Activated naive CD8-positive, alpha-beta T cell (primary cell): ENCODE data around the gene BCAS3.

Experiments used
- H3K27ac Mint-ChIP-seq: one replicate; pipeline ENCODE4 v1.8.0; 2021; ENCODE audit warnings: mixed read lengths
- H3K27me3 Mint-ChIP-seq: one replicate; pipeline ENCODE4 v1.8.0; 2021; ENCODE audit warnings: mixed read lengths
- H3K36me3 Mint-ChIP-seq: one replicate; pipeline ENCODE4 v1.8.0; 2021; ENCODE audit warnings: mixed read lengths
- H3K4me1 Mint-ChIP-seq: one replicate; pipeline ENCODE4 v1.8.0; 2021; ENCODE audit warnings: low read depth, mixed read lengths
- H3K4me3 Mint-ChIP-seq: one replicate; pipeline ENCODE4 v1.8.0; 2021; ENCODE audit warnings: mild to moderate bottlenecking, mixed read lengths
- H3K9me3 Mint-ChIP-seq: one replicate; pipeline ENCODE4 v1.8.0; 2021; ENCODE audit warnings: low read depth, mixed read lengths

Gene BCAS3

DNA sequence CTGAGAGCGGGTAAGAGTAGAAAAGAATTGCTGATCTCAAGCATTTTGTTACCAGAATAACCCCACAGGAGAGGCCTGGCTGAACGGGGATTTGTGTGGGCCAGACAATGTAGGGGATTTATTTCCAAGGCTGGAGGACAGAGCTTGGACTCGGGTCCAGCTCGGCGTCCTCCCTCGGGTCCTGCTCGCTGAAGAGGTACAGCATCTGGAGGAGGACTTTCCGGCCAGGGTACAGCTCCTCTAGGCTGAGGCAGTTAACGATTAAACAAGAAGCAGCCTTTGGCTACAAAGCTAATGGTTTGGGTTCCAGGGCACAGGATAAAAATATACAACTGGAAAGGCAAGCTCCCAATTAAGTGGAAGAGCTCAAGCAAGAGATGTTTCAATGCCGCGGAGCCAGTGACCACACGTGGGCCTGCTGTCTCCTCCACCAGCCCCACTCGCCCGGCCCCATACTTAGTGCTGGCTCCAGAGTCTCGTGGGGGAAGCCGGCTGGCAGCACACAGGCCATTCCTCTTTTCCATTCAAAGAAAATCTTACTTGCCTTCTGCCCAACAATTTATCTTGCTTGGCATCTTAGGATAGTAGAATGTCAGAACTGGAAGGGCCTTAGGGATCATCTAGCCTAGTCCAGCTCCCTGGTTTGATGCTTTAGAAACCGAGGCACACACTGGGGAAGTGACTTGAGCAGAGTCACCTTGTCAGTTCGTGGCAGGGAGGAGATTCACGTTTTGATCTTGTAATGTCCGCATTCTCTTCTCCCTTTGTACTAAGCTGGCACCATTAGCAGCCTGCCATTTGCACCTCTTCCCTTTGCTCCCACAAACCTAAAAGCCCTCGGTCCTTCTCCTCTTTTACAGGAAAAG, 636.0 kb downstream of the BCAS3 start:
- Mint-ChIP-seq H3K27me3 (no peaks in the 10 kb centered on the region), H3K9me3 (no peaks in the 10 kb centered on the region), H3K4me3 (no peak overlapping the region), H3K4me1 (no peaks in the 10 kb centered on the region), H3K27ac (no peak overlapping the region), H3K36me3 (peaks cover 3% of the 10 kb centered on the region)

DNA sequence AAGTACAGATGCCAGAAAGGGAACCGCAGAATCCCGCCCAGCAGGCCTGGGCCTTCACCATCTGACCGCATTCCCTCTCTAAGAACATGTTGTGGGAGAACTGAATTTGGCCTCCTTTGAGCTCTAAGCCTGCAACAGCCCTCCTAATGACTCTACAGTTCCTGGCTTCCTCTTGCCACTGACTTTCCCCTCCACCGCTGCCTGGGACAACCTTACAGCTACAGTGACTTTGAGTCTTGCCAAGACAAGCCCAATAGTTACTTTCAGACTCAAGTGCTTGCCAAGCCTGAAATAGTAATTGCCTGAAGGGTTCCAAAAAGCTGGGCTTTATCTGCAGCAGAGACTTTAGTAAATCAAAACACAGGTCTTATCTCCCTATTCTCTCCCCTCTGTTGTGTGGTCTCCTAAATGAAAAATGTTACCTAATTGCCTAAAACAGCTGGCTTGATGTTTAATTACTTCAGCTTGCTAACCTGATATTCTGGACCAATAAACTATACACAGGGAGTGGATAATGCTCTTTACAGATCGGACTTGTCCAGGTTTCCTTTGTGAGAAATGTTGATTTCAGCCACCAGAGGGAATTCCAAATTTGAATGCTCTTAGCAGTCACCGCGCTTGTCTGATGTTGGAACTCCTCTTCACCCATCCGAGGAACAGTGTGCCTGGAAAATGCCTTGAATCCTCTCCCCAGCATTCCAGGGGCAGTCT, 636.9 kb downstream of the BCAS3 start:
- Mint-ChIP-seq H3K4me3 (no peak overlapping the region), H3K4me1 (no peaks in the 10 kb centered on the region), H3K9me3 (no peaks in the 10 kb centered on the region)

DNA sequence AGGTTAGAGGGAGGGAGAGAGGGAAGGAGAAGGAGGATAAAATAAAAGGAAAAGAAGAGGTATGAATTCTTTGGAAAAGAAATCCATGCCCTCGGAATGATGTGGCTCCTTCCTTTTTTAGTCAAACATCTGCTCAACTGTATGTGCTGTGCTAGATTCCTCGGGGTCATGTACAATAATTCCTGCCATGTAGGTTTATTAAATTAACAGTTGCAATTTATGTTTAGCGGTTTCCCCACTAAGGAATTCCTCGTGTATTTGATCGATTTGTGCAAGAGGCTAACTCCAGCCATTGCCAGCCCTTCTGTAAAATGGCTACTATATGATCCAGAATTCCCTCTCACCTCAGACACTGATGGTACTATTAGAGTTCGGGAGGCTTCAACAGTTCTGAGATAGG, 639.0 kb downstream of the BCAS3 start:
- no peak overlapping the region for H3K27ac Mint-ChIP-seq
- no peaks in the 10 kb centered on the region for H3K27me3 Mint-ChIP-seq
- no peak overlapping the region for H3K4me3 Mint-ChIP-seq
- no peaks in the 10 kb centered on the region for H3K4me1 Mint-ChIP-seq
- H3K9me3 Mint-ChIP-seq = no peaks in the 10 kb centered on the region
- peaks cover 3% of the 10 kb centered on the region for H3K36me3 Mint-ChIP-seq

More for the DNA sequence above, 636.9 kb downstream of the BCAS3 start:
- H3K27ac Mint-ChIP-seq = no peak overlapping the region
- H3K36me3 Mint-ChIP-seq = peaks cover 3% of the 10 kb centered on the region
- no peaks in the 10 kb centered on the region for H3K27me3 Mint-ChIP-seq

DNA sequence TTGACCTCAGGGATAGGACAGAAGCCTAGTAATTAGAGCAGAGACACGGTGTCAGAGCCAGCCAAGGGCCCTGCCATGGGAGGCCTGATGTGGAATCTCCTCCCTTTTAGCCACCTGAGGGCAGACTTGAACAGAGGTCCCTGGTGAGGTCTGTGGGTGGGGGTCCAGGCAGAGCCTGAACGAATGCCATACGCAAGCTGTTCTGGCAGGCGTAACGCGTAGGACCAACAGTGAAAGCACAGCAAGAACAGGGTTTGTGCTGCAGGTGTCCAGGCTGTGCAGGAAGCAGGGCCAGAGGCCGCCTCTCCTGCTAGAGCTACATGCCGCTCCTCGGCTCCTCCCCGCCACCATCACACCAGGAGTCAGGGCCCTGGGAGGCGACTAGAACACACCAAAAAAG, 640.1 kb downstream of the BCAS3 start:
- Mint-ChIP-seq H3K27ac (no peak overlapping the region), H3K36me3 (peaks cover 3% of the 10 kb centered on the region), H3K9me3 (no peaks in the 10 kb centered on the region), H3K27me3 (no peaks in the 10 kb centered on the region), H3K4me1 (no peaks in the 10 kb centered on the region), H3K4me3 (no peak overlapping the region)

DNA sequence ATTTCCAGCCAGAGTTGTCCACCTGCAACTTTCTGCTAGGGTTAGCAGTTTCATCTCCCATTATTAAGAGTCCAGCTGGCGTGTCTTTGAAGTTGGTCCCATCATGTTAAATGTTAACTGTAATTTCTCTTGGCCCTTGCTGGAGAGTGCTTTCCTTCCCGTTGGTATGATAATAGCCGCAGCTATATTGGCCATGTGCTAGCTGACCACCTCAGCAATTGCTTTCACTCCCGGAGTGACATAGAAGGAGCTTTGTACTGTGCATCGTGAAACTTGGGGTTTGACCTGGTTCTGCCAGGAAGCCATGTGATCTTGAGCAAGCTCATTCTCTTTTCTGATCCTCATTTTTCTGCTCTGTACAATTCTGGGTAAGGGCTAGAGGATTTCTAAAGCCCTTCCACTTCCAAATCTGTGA, 641.0 kb downstream of the BCAS3 start:
- Mint-ChIP-seq H3K4me3 (no peak overlapping the region), H3K27me3 (no peaks in the 10 kb centered on the region), H3K36me3 (peaks cover 3% of the 10 kb centered on the region), H3K9me3 (no peaks in the 10 kb centered on the region), H3K27ac (no peak overlapping the region), H3K4me1 (no peaks in the 10 kb centered on the region)

DNA sequence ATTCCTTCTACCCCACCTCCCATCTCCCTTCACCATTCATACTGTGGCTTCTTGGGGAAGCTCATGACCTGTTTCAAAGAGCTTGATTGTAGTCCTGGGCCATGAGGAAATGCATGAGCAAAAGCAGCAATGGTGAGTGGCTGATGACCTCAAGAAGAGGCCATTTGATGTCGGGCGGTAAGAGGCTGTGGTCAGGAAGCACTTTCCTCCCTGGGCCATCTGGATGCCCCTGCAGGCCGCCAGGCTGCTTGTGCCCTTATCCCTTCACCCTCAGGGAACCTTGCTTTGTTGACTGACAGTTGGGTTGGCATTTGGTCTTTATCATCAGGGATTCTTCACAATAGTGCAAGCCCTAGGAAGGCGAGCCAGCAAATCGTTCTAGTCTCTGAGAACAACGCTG, 643.7 kb downstream of the BCAS3 start:
- H3K36me3 Mint-ChIP-seq = no peaks in the 10 kb centered on the region
- no peaks in the 10 kb centered on the region for H3K27me3 Mint-ChIP-seq
- no peak overlapping the region for H3K4me3 Mint-ChIP-seq
- H3K9me3 Mint-ChIP-seq = no peaks in the 10 kb centered on the region
- H3K27ac Mint-ChIP-seq = no peak overlapping the region
- no peaks in the 10 kb centered on the region for H3K4me1 Mint-ChIP-seq

DNA sequence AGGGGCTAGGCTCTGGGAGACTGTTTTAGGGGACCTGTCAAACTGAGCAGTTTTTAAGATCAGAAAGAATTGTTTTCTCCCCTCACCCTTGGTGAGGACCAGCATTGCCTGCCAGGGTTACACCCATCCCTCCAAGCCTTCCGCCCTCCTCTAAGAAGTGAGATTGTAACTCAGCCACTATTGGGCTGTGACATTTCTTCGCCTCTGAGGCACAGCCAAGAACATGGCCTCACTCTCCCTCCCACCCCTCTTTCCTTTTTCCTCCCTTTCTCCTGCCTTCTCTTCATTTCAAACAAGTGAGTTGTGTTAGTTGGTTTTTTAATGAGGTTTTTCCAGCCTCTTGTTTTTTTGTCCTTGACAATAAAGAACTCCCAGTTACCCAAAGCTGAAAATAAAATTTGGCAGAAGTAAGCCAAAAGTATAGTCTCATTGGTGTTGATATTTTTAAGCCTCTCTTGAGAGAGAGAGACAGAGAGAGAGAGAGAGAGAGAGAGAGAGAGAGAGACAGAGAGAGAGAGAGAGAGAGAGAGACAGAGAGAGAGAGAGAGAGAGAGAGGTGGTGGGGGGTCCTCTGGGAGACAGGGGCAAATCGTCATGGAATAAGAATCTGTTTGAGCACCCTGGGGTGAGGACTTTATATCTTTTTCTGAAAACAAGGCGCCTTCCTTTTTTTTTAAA, 644.8 kb downstream of the BCAS3 start:
- H3K4me3 Mint-ChIP-seq = no peak overlapping the region
- no peaks in the 10 kb centered on the region for H3K36me3 Mint-ChIP-seq
- no peaks in the 10 kb centered on the region for H3K27me3 Mint-ChIP-seq
- H3K27ac Mint-ChIP-seq = no peak overlapping the region
- H3K4me1 Mint-ChIP-seq = no peaks in the 10 kb centered on the region
- no peaks in the 10 kb centered on the region for H3K9me3 Mint-ChIP-seq

DNA sequence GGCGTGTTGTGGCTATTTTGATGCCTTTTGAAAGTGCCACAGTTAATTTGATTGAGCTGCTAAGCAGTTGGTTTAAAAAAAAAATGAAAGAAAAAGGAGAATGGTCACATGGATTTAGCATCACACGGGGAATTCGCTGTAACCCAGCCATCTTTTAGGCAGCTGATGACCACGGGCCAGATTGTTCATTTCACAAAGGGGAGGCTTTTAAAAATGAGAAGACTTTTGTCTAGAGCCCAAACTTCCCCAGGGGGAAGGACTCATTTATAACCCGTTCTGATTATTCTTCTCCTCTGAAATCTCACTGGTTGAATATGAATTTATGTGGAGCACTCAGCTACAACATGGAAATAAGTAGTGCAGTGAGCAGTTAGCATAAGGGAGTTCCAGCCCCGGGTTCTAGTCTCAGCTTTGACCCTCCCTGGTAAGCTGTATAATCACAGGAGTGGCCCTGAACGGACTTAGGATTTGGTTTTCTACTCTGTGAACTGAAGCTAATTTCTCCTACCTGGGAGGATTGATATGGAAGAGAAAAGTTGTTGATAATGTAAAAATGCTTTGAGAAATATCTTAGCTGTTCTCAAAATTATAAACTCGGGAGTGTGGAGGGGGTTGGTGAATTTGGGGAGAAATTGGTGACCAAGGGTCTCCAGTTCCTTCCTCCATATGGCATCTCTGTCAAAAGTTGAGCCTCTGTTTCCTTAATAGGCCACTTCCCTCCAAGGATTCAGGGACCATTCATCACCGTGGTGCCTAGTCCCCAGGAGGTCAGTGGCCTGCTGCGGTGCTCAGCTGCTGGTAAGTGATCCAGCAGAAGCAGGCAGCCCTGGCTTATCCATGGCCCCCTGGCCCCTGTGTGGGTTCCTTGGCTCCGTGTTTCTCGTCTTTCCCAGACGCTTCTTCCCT, 645.6 kb downstream of the BCAS3 start:
- no peak overlapping the region for H3K4me3 Mint-ChIP-seq
- H3K36me3 Mint-ChIP-seq = no peaks in the 10 kb centered on the region
- no peaks in the 10 kb centered on the region for H3K9me3 Mint-ChIP-seq
- H3K27ac Mint-ChIP-seq = no peak overlapping the region
- H3K27me3 Mint-ChIP-seq = no peaks in the 10 kb centered on the region
- H3K4me1 Mint-ChIP-seq = no peaks in the 10 kb centered on the region

DNA sequence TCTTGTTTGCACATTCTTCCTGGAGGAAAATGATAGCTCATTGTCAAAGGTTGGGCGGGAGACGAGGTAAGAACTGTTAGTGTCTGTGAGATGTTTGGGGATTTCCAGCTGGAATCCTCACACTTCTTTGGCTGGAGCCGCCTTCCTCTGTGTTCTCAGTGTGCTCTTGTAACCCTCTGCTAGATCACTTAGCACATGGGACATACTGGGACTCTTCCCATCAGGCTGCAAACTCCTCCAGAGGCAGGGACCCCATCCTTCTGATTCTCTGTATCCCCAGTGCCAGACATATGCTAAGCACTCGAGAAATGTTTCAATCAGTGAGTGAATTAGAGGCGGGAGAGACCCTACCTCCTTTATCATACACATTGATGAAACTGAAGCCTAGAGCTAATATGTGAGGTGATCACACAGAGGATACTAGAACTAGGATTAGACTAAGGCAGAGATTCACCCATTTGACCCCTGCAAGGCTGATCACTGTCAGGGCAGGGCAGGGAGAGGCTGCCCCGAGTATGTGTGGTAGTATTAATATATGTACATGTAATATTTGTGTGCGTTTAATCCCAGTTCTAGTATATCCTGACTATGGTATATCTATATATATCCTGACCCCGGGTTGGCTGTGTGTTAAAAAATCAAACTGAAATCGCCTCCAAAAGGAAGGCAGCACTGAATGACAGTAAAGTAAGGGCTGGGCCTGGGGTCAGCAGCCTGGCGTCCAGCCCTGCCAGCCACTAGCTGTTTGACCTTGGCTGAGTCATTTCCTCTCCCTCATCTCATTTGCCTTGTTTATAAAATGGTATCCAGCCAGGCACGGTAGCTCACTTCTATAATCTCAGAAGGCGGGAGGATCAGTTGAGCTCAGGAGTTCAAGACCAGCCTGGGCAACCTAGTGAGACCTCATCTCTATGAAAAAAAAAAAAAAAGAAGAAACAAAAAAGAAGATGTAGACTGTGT, 646.5 kb downstream of the BCAS3 start:
- Mint-ChIP-seq H3K4me1 (no peaks in the 10 kb centered on the region), H3K27ac (no peak overlapping the region), H3K36me3 (no peaks in the 10 kb centered on the region)

DNA sequence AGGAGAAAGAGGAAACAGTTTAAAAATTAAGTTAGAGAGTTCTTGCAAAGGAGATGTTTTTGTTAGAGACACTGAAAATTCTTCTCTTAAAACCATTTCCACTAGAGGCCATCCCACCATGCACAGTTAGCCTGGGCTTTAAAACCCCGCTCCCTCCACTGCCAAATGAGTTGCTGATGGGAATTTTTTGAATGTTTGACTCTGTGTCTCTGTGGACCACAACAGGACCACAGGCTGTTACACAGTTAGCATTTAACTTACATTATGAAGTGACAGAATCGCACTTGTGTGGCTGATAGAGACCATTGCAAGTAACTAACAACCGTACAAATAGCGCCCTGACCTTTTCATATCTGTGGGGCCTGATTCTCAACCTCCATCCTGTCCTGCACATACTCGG, 647.3 kb downstream of the BCAS3 start:
- H3K9me3 Mint-ChIP-seq = no peaks in the 10 kb centered on the region

More for the DNA sequence above, 646.5 kb downstream of the BCAS3 start:
- Mint-ChIP-seq H3K4me3 (no peak overlapping the region), H3K9me3 (no peaks in the 10 kb centered on the region), H3K27me3 (no peaks in the 10 kb centered on the region)

DNA sequence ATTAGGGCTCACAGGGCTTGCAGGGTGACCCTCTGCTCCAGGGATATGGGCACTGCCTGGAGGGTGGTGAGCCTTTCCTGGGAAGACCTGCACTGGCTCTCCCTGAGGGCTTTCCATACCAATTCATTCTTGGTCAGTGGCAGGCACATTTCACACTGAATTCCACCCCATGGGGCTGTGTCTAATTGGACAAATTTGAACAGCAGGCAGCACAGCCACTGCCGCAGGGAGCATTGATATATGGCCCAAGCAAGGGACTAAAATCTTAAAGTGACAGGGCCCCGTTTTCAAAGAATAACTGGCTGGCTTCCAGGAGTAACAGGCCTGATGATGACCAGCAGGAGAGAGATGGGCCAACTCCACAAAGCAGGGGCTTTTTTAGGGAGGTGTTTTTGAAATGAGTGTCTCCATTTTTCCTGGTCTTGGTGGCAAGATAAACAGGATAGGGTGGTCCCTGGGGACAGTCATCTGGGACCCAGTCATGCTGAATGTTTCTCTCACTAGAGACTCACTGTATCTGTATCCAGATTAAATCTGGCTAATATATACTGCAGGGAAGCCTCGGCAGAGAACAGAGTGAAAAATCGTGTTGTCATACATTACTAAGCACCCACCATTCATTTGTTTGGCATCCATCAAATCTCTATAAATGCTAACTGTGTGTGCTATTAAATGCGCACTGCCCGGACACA, 647.9 kb downstream of the BCAS3 start:
- Mint-ChIP-seq H3K36me3 (no peaks in the 10 kb centered on the region), H3K4me1 (no peaks in the 10 kb centered on the region), H3K4me3 (no peak overlapping the region), H3K27me3 (no peaks in the 10 kb centered on the region), H3K9me3 (no peaks in the 10 kb centered on the region), H3K27ac (no peak overlapping the region)

More for the DNA sequence above, 647.3 kb downstream of the BCAS3 start:
- Mint-ChIP-seq H3K27me3 (no peaks in the 10 kb centered on the region), H3K4me1 (no peaks in the 10 kb centered on the region), H3K36me3 (no peaks in the 10 kb centered on the region), H3K4me3 (no peak overlapping the region), H3K27ac (no peak overlapping the region)

DNA sequence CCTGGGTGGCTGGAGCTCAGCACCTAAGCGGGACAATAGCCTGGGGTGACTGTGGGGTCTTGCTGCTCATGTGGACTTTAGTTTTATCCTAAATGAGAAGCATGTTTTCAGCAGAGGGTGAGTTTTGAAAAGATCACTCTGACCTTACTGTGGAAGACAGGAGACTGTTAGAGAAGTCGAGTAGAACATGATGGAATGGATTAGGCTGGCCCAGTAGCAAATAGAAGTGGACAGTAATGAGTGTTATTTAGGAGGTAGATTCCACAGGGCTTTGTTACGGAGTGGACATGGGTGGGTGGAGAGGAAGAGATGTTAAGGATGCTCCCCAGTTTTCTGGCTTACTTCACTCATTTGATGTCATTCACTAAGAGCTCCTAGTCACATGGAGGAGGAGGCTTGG, 648.7 kb downstream of the BCAS3 start:
- H3K27ac Mint-ChIP-seq = no peak overlapping the region
- no peaks in the 10 kb centered on the region for H3K4me1 Mint-ChIP-seq
- no peaks in the 10 kb centered on the region for H3K36me3 Mint-ChIP-seq
- no peaks in the 10 kb centered on the region for H3K27me3 Mint-ChIP-seq
- no peaks in the 10 kb centered on the region for H3K9me3 Mint-ChIP-seq
- no peak overlapping the region for H3K4me3 Mint-ChIP-seq

DNA sequence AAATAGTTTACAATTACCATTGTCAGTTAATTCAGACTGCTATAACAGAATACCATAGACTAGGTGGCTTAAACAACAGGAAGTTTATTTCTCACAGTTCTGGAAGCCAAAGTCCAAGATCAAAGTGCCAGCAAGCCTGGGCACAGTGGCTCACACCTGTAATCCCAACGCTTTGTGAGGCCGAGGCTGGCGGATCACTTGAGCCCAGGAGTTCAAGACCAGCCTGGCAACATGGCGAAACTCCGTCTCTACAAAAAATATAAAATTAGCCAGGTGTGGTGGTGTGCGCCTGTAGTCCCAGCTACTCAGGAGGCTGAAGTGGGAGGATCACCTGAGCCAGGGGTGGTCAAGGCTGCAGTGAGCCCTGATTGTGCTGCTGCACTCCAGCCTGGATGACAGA, 650.7 kb downstream of the BCAS3 start:
- Mint-ChIP-seq H3K36me3 (no peaks in the 10 kb centered on the region), H3K4me3 (no peak overlapping the region), H3K9me3 (no peaks in the 10 kb centered on the region), H3K27me3 (no peaks in the 10 kb centered on the region), H3K4me1 (no peaks in the 10 kb centered on the region), H3K27ac (no peak overlapping the region)
